ENCODE data around the gene TEX51.

TEX51 gene

GRCh38 chr2:126879348-126880298 is 19.1 kb upstream of the TEX51 start:
- DNase-seq (ENCODE audit: low spot score): no peak

- DNase-seq (ENCODE audit: low spot score): no peak
Observed at GRCh38 chr2:126880324-126880723, 18.4 kb upstream of the TEX51 start.

GRCh38 chr2:126880817-126881216 is 17.9 kb upstream of the TEX51 start:
- no peak for DNase-seq (ENCODE audit: low spot score)

- DNase-seq (ENCODE audit: low spot score): no peak
Observed at GRCh38 chr2:126881591-126881990, 17.1 kb upstream of the TEX51 start.

GRCh38 chr2:126882181-126882580 is 16.5 kb upstream of the TEX51 start:
- no peak for DNase-seq (ENCODE audit: low spot score)

GRCh38 chr2:126882736-126883665 is 15.7 kb upstream of the TEX51 start:
- DNase-seq (ENCODE audit: low spot score): no peak

GRCh38 chr2:126883666-126884040 is 15.0 kb upstream of the TEX51 start:
- no peak for DNase-seq (ENCODE audit: low spot score)

GRCh38 chr2:126884861-126885750 is 13.6 kb upstream of the TEX51 start:
- no peak for DNase-seq (ENCODE audit: low spot score)

- no peak for DNase-seq (ENCODE audit: low spot score)
Observed at GRCh38 chr2:126885751-126886210, 12.9 kb upstream of the TEX51 start.

GRCh38 chr2:126886211-126886915 is 12.3 kb upstream of the TEX51 start:
- DNase-seq (ENCODE audit: low spot score): peak; percentile 26

- DNase-seq (ENCODE audit: low spot score): no peak
Observed at GRCh38 chr2:126886916-126887280, 11.8 kb upstream of the TEX51 start.

GRCh38 chr2:126887506-126887905 is 11.2 kb upstream of the TEX51 start:
- DNase-seq (ENCODE audit: low spot score): no peak

- no peak for DNase-seq (ENCODE audit: low spot score)
Observed at GRCh38 chr2:126888046-126888445, 10.6 kb upstream of the TEX51 start.

- no peak for DNase-seq (ENCODE audit: low spot score)
Observed at GRCh38 chr2:126889071-126889470, 9.6 kb upstream of the TEX51 start.

GRCh38 chr2:126889496-126890135 is 9.1 kb upstream of the TEX51 start:
- no peak for DNase-seq (ENCODE audit: low spot score)

GRCh38 chr2:126890136-126890510 is 8.6 kb upstream of the TEX51 start:
- DNase-seq (ENCODE audit: low spot score): no peak

GRCh38 chr2:126890551-126891450 is 7.9 kb upstream of the TEX51 start:
- DNase-seq (ENCODE audit: low spot score): no peak

GRCh38 chr2:126891681-126892500 is 6.8 kb upstream of the TEX51 start:
- no peak for DNase-seq (ENCODE audit: low spot score)

- no peak for DNase-seq (ENCODE audit: low spot score)
Observed at GRCh38 chr2:126893153-126893552, 5.5 kb upstream of the TEX51 start.
